ENCODE measurements around the gene MBTD1. TPM values are rescaled to one million over a fixed set of nuclear protein-coding genes. Genes with fewer than 3 reads are reported as not detected.

MBTD1 gene
- total and polyA plus RNA-seq, 10 of the 15 experiments (the other 5 are each of a cell fraction or from before 2014, with no cell fraction given), result 1.3 to 16.7 (median 9.5) TPM

- H3K9ac ChIP-seq (ENCODE audit: control insufficient read depth, insufficient read depth, low read length), result no peak overlapping the region
- SMC1A ChIA-PET (ENCODE audit: uncharacterized antibody, unreplicated experiment), result interaction anchor here (1.2 kb wide), 1 partner anchor 19 kb away, joined by 3 read pairs; no protein-coding TSS in a partner anchor
- no peaks in the 10 kb centered on the region for H3K79me2 ChIP-seq (ENCODE audit: control insufficient read depth, insufficient read depth, low read length)
- BruUV-seq (replicated peaks), result no TSS peak
- intact Hi-C loops (cut with micrococcal nuclease; ENCODE audit: unreplicated experiment), result no loop called here
- in situ Hi-C loops (cut with MboI), result no loop called here
- no peaks in the 10 kb centered on the region for H3K9me3 ChIP-seq (replicated peaks; ENCODE audit: control insufficient read depth, insufficient read depth, low read length)
- no peak overlapping the region for H3K4me3 ChIP-seq
- WGBS (ENCODE audit: insufficient coverage, insufficient replicate concordance, low lambda C conversion rate, missing lambda C conversion rate), result 88% methylated on average over 4 of the region's 4 CpGs
- H3K27me3 ChIP-seq (replicated peaks in 1 of 2; ENCODE audit: control insufficient read depth in 2 of 2, insufficient read depth in 2 of 2, low read length in 1 of 2), result no peaks in the 10 kb centered on the region
- POLR2A ChIA-PET, result interaction anchor here (0.6 kb wide), 2 partner anchors 41 kb away, joined by 3 to 6 read pairs; no protein-coding TSS in a partner anchor
- peaks cover 2 to 32% of the 10 kb centered on the region in 2 experiments for H3K36me3 ChIP-seq (ENCODE audit: control insufficient read depth in 2 of 2, insufficient read depth in 2 of 2, low read length in 1 of 2)
- H2AFZ ChIP-seq (ENCODE audit: control insufficient read depth, low read depth, low read length), result no peak overlapping the region
- DNase-seq (ENCODE audit: low read depth, low spot score) (no peak), FAIRE-seq (no peak), ATAC-seq (no peak)
- H3K4me2 ChIP-seq (ENCODE audit: control insufficient read depth, insufficient read depth), result no peak overlapping the region
- no peaks in the 10 kb centered on the region for H4K20me1 ChIP-seq (ENCODE audit: control insufficient read depth, insufficient read depth)
- CTCF ChIA-PET, result no interaction called here
- H3K27ac ChIP-seq (ENCODE audit: control insufficient read depth, insufficient read depth), result no peak overlapping the region
- H3K4me1 ChIP-seq (ENCODE audit: control insufficient read depth, insufficient read depth, low read length), result no peaks in the 10 kb centered on the region
- RAD21 ChIA-PET (ENCODE audit: unreplicated experiment), result no interaction called here
- TF ChIP-seq MXI1 (IDR thresholded peaks at IDR 0.05; ENCODE audit: low read depth, low read length) (no peak), MEF2B (IDR thresholded peaks at IDR 0.05; ENCODE audit: partially characterized antibody, poor library complexity, severe bottlenecking) (no peak), STAT1 (conservative IDR thresholded peaks at IDR 0.05) (no peak), TBL1XR1 (IDR thresholded peaks at IDR 0.05; ENCODE audit: low read depth, low read length) (no peak), CHD2 (IDR thresholded peaks at IDR 0.05; ENCODE audit: borderline replicate concordance, low read depth, low read length) (no peak), POLR2AphosphoS2 (IDR thresholded peaks at IDR 0.05; ENCODE audit: low read depth, low read length) (no peak), BCL11A (IDR thresholded peaks at IDR 0.05; ENCODE audit: low read depth, low read length) (no peak), SRF (IDR thresholded peaks at IDR 0.05; ENCODE audit: low read depth in 2 of 2, low read length in 2 of 2) (no peak), SP1 (IDR thresholded peaks at IDR 0.05; ENCODE audit: low read depth, low read length) (no peak), SPI1 (IDR thresholded peaks at IDR 0.05; ENCODE audit: borderline replicate concordance, insufficient read depth, low read depth, low read length) (no peak), POLR2AphosphoS5 (IDR thresholded peaks at IDR 0.05; ENCODE audit: low read length) (no peak), SKIL (IDR thresholded peaks at IDR 0.05; ENCODE audit: low read depth, poor library complexity, severe bottlenecking) (no peak), RELB (IDR thresholded peaks at IDR 0.05; ENCODE audit: low read depth) (no peak), RB1 (IDR thresholded peaks at IDR 0.05; ENCODE audit: borderline replicate concordance) (no peak), NR2C2 (IDR thresholded peaks at IDR 0.05; ENCODE audit: borderline replicate concordance, control insufficient read depth, insufficient read length, low read depth) (no peak), MLLT1 (IDR thresholded peaks at IDR 0.05) (no peak), PAX8 (IDR thresholded peaks at IDR 0.05) (no peak), YY1 (IDR thresholded peaks at IDR 0.05; ENCODE audit: low read depth, low read length) (no peak)
Measured at GRCh38 chr17:51197754-51198153, 62.1 kb downstream of the MBTD1 start.

Measured in GM12878 (cell line).